ENCODE measurements around the gene FBXL14. TPM values are rescaled to one million over a fixed set of nuclear protein-coding genes. Genes with fewer than 3 reads are reported as not detected.
A peak's percentile ranks its signal among the peaks of the same experiment; 100 is the strongest.

Gene FBXL14
- total RNA-seq, 4 donors from 2014 or later: 14.5 to 30.9 (median 21.4) TPM

DNA sequence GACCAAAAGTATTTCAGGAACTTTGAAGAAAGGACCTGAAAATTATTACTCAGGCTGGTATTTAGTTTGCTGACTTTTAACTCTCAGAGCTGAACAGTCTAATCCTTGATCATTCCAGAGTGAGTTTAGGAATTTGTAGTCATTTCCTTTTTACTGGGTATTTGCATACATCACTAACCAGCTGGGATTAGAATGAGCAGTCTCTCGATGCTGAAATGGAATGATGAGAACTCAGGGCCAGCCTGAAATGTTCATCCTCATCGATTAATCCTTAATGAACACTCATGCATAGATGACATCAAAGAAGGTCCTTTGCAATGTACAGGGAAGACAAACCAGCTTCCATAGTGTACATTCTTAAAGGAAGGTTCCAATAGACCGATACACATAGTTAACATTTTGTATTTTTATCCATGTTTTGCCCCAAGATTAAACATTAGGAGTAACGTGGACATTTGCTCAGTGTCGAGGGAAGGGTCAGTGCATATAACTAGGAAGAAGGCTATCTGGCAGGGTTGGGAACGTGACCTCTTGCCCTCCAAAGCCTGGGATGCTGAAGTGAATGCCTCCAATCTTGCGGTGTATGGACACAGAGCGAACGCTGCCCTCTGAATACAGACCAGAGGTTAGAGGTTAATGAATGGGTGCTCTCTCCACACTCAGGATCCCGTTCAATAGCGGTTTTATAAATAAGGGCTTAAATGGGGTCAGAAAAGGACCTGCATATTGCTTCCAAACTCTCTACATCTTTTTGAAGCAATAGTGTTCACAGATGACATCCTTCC is 14.5 kb downstream of the FBXL14 start:
- Histone ChIP-seq H3K4me3 (replicated peaks in 1 of 3) (no peak overlapping the region), H3K27ac (no peak overlapping the region), H3K4me1 (peaks cover 14 to 21% of the 10 kb centered on the region in 2 donors), H3K27me3 (no peaks in the 10 kb centered on the region), H3K36me3 (no peaks in the 10 kb centered on the region), H3K9me3 (no peaks in the 10 kb centered on the region)
- TF ChIP-seq POLR2A (IDR thresholded peaks at IDR 0.05): no peak
- TF ChIP-seq CTCF (IDR thresholded peaks at IDR 0.05): no peak
- intact Hi-C loops (cut with DNase I): loop anchor here (5.0 to 10.0 kb wide), 2 partner anchors 463 to 1005 kb away; no protein-coding TSS in a partner anchor
- no peak for DNase-seq
- 91 to 92% methylated on average over 11 of the region's 11 CpGs for WGBS, 2 donors

GRCh38 chr12:1576410-1577241 is 17.8 kb downstream of the FBXL14 start:
- no peak for TF ChIP-seq CTCF (IDR thresholded peaks at IDR 0.05)
- TF ChIP-seq POLR2A (IDR thresholded peaks at IDR 0.05): no peak
- peaks cover 15 to 21% of the 10 kb centered on the region in 2 donors for H3K4me1 ChIP-seq
- no peaks in the 10 kb centered on the region for H3K36me3 ChIP-seq
- peak in 1 of 2 donors; percentile 24 for DNase-seq
- H3K9me3 ChIP-seq: no peaks in the 10 kb centered on the region
- H3K27me3 ChIP-seq: no peaks in the 10 kb centered on the region
- intact Hi-C loops (cut with DNase I): no loop called here
- no peak overlapping the region for H3K4me3 ChIP-seq (replicated peaks in 1 of 3)
- 48 to 68% methylated on average over 21 of the region's 21 CpGs for WGBS, 2 donors
- peak overlapping the region in 2 of 3 donors; percentile 41 to 73 for H3K27ac ChIP-seq

DNA sequence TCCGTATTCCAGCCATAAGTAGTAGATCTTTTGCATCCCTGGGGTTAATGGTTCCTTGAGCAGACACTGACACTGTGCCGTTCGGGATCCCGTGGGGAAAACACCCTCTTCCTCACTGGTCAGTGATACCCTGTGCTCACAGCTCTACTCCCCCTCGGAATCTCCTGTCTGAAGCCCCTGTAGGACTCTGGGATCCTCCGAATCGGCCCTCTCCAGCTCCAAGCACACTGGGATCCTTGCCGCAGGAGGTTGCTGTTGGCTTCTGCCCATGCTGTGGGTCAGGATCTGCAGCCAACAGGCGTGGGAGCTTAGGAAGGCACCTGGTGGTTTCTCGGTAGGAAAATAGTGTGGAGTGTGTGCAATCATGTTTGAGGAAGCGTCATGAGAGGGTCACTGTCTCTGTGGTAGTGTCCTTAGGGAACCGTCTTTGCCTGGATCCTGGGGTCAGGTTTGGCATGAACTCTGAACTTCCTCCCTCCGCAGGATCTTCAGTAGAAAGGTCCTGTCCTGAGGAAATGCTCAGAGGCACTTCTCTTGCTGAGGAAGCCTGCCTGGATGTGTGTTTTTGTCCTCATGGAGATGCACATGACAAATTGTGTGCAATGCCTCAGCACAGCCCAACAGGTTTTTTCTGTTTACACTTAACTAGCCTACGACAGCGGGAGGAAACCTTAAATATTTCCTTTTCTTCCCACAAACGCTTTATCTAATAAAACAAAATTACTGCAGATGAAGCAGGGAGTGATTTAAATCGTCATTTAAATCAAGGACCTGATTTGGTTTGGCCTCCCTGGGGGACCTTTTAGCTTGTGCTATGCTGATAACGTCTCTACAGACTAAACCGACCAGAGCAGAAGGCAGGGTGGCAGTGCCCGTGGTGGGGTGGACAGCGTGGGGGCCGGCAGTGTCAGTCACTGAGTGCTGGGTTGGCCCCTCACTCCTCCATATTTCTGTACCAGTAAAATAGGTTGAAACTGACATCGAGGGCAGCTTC is 18.7 kb downstream of the FBXL14 start:
- Histone ChIP-seq H3K27ac (peak overlapping the region in 2 of 3 donors; percentile 41 to 73), H3K9me3 (no peaks in the 10 kb centered on the region), H3K27me3 (no peaks in the 10 kb centered on the region), H3K4me1 (peaks cover 15 to 21% of the 10 kb centered on the region in 2 donors), H3K4me3 (replicated peaks in 1 of 3) (no peak overlapping the region), H3K36me3 (no peaks in the 10 kb centered on the region)
- 53 to 57% methylated on average over 23 of the region's 23 CpGs for WGBS, 2 donors
- TF ChIP-seq POLR2A (IDR thresholded peaks at IDR 0.05): no peak
- peak in 1 of 2 donors; percentile 18 for DNase-seq
- intact Hi-C loops (cut with DNase I): no loop called here

GRCh38 chr12:1574865-1575259 is 19.5 kb downstream of the FBXL14 start:
- intact Hi-C loops (cut with DNase I): no loop called here
- no peak overlapping the region for H3K4me3 ChIP-seq (replicated peaks in 1 of 3)
- 72 to 90% methylated on average over 1 of the region's 1 CpG for WGBS, 2 donors
- peak overlapping the region in 1 of 3 donors; percentile 5 for H3K27ac ChIP-seq
- TF ChIP-seq POLR2A (IDR thresholded peaks at IDR 0.05): no peak
- TF ChIP-seq CTCF (IDR thresholded peaks at IDR 0.05): no peak
- H3K36me3 ChIP-seq: no peaks in the 10 kb centered on the region
- no peaks in the 10 kb centered on the region for H3K9me3 ChIP-seq
- DNase-seq: no peak
- no peaks in the 10 kb centered on the region for H3K27me3 ChIP-seq
- peaks cover 15 to 21% of the 10 kb centered on the region in 2 donors for H3K4me1 ChIP-seq
